Measurements from ENCODE around the gene VPS45.

VPS45 gene

DNA sequence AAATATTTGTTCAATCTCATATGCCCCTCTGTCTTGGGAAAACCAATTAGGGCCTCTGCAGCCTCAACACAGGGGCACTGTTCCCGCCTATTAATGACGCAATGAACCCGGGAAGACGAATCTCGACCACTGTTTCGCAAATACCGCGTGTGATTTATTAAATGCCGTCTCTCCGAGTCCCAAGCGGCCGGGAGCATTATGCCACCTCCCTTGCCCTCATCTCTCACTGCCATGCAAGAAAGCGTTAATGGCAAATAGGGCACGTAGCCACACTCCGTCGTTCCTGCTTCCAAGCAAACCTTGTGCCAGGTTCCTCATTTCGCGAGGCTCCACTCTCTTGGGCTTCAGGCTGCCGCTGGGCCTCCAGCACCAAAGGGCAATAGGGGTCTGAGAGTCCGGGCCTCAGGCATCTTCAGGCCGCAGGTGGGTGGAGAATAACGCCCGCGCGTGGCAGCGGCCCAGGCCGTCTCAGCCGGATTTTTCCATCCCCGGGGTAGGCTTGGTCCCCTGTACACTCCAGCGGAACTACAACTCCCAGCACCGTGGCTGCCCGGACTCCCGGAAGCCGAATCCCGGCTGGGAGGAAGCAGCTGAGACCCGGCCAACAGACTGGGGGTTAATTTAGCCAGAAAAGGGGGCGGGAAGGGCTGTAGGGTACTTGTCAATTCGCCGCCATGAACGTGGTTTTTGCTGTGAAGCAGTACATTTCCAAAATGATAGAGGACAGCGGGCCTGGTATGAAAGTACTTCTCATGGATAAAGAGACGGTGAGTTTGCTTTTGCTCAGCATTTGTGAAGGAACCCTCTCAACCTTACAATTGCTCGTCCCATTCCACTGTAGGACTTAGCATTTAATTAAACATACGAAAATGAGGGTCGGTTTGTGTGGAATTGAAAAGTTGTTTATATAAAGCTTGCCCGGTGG, at the start of gene VPS45:
VPS45 (plus strand) TSS at position 593 of the 925 bp plus-strand sequence; CDS start at position 675, 82 bp downstream.
- DNase-seq (ENCODE audit: extremely low read depth, low read depth), result peak; percentile 71
- TF ChIP-seq CTCF (IDR thresholded peaks at IDR 0.05; ENCODE audit: low read depth, low read length), result no peak

DNA sequence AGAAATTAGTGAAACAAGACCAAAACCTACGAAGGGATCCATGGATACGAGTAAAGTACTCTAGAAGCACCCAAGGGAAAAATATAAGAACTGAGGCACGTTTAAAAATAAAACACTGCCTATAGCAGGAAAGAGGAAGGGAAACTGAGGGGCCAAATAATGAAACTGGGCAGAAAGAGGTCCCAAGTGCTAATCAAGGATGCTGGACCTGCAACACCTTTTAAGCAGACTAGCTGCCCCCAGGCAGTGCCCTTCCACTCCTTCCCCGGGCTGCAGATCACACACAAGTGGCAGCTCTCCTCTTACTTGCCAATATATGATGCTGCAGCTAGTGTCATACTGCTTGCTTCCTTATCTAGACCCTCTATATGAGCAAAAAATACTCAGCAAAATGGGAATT, 49.4 kb upstream of the VPS45 start:
- DNase-seq (ENCODE audit: extremely low read depth, low read depth), result no peak
- TF ChIP-seq CTCF (IDR thresholded peaks at IDR 0.05; ENCODE audit: low read depth, low read length), result no peak

DNA sequence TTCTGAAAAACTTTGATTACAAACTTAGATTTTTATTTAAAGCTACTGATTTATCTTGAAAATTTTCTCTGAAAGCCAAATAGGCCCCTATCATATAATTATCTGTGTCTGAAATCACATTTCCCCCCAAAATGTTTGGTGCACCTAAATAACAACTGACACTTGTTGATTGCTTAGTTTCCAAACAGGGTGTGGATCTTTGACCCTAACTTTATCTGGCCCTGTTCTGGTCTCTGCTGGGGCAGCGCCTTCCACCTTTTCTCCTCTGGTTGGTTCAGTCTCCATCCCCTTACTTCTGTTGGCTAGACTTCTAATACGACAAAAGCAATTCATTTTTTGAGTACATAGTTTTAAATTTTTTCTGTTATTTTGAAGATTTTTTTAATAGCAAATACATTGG, 46.9 kb upstream of the VPS45 start:
- no peak for DNase-seq (ENCODE audit: extremely low read depth, low read depth)
- no peak for TF ChIP-seq CTCF (IDR thresholded peaks at IDR 0.05; ENCODE audit: low read depth, low read length)

GRCh38 chr1:150021191-150021694, 46.3 kb upstream of the VPS45 start:
- no peak for DNase-seq (ENCODE audit: extremely low read depth, low read depth)
- no peak for TF ChIP-seq CTCF (IDR thresholded peaks at IDR 0.05; ENCODE audit: low read depth, low read length)

GRCh38 chr1:150022357-150022756, 45.2 kb upstream of the VPS45 start:
- TF ChIP-seq CTCF (IDR thresholded peaks at IDR 0.05; ENCODE audit: low read depth, low read length), result no peak
- DNase-seq (ENCODE audit: extremely low read depth, low read depth), result no peak

GRCh38 chr1:150024156-150024555, 43.4 kb upstream of the VPS45 start:
- no peak for TF ChIP-seq CTCF (IDR thresholded peaks at IDR 0.05; ENCODE audit: low read depth, low read length)
- DNase-seq (ENCODE audit: extremely low read depth, low read depth), result no peak

DNA sequence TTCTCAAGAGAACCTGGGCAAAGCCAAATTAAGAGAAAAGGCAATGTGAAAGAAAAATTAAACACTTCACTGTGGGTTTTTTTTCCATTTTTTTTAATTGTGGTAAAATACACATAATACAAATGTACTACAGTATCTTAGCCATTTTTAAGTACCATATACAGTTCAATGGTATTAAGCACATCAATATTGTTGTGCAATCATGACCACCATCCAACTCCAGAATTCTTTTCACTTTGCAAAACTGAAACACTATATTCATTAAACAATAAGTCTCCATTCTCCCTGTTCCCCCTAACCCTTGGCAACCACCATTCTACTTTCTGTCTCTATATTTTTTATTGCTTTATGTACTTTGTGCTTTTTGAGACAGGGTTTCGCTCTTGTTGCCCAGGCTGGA, 39.3 kb upstream of the VPS45 start:
- no peak for TF ChIP-seq CTCF (IDR thresholded peaks at IDR 0.05; ENCODE audit: low read depth, low read length)
- no peak for DNase-seq (ENCODE audit: extremely low read depth, low read depth)
